Fibroblast of the aortic adventitia (primary cell): ENCODE measurements around the gene ELP1. TPM values are rescaled to one million over a fixed set of nuclear protein-coding genes. Genes with fewer than 3 reads are reported as not detected.

Source experiments
- DNase-seq: peaks from one replicate; pipeline ENCODE4 v3.0.0-alpha.2; 2010; ENCODE audit warnings: low read depth
- H3K4me3 ChIP-seq: 2 replicates; pipeline ENCODE4 v1.5.1; 2011; ENCODE audit warnings: low read depth, mild to moderate bottlenecking, control low read depth, low read length, moderate library complexity
- total RNA-seq: library from RNA; depleted of rRNA; stranded (reverse); fragments of >200 nt; gene quantifications from 2 replicates; pipeline ENCODE4 v1.2.3, GENCODE V29; 2012; ENCODE audit warnings: low replicate concordance
- TF ChIP-seq, protein P1 (sequence below): IDR thresholded peaks from 2 replicates; pipeline ENCODE4 v1.5.1; 2011; ENCODE audit warnings: mild to moderate bottlenecking, low read length, control low read depth, inconsistent platforms; ENCODE audit not compliant: insufficient read depth

Gene ELP1
- total RNA-seq, 1 donor = 32.3 TPM

DNA sequence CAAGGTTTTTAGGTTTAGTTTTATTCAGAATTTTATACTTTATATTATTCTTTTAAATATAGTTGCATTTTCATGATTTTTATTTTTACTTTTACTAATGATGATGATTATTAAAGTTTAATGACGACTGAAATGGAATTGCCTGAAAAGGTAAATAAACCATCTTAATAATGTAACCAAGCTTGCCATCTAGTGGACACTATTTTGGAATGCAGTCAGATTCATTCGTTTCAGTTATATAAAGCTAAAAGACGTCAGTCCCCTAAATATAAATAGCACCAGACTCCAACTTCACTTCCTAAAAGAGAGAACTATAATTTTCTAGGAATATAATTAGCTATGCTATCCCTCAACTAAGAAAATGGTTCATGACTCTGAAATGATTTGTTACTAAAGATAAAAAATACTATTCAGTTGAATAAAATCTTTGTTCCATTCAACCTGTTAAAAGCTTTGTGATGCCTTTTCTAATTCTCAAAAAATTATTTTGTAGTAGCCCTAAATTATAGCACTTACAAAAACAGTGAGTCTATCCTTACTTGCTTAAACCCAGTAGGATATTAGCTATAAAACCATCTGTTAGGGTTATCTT is 20.2 kb upstream of the ELP1 start:
- H3K4me3 ChIP-seq = no peak overlapping the region
- TF ChIP-seq, protein P1, sequence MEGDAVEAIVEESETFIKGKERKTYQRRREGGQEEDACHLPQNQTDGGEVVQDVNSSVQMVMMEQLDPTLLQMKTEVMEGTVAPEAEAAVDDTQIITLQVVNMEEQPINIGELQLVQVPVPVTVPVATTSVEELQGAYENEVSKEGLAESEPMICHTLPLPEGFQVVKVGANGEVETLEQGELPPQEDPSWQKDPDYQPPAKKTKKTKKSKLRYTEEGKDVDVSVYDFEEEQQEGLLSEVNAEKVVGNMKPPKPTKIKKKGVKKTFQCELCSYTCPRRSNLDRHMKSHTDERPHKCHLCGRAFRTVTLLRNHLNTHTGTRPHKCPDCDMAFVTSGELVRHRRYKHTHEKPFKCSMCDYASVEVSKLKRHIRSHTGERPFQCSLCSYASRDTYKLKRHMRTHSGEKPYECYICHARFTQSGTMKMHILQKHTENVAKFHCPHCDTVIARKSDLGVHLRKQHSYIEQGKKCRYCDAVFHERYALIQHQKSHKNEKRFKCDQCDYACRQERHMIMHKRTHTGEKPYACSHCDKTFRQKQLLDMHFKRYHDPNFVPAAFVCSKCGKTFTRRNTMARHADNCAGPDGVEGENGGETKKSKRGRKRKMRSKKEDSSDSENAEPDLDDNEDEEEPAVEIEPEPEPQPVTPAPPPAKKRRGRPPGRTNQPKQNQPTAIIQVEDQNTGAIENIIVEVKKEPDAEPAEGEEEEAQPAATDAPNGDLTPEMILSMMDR = peak; percentile 68
- peak; percentile 82 for DNase-seq

GRCh38 chr9:108951578-108951977 is 17.7 kb upstream of the ELP1 start:
- TF ChIP-seq, protein P1 = no peak
- no peak overlapping the region for H3K4me3 ChIP-seq
- DNase-seq = no peak

- no peak overlapping the region for H3K4me3 ChIP-seq
- no peak for DNase-seq
- TF ChIP-seq, protein P1 = no peak
Observed at GRCh38 chr9:108950168-108950567, 16.2 kb upstream of the ELP1 start.

GRCh38 chr9:108939975-108940374 is 6.1 kb upstream of the ELP1 start:
- no peak overlapping the region for H3K4me3 ChIP-seq
- DNase-seq = no peak
- TF ChIP-seq, protein P1 = no peak

DNA sequence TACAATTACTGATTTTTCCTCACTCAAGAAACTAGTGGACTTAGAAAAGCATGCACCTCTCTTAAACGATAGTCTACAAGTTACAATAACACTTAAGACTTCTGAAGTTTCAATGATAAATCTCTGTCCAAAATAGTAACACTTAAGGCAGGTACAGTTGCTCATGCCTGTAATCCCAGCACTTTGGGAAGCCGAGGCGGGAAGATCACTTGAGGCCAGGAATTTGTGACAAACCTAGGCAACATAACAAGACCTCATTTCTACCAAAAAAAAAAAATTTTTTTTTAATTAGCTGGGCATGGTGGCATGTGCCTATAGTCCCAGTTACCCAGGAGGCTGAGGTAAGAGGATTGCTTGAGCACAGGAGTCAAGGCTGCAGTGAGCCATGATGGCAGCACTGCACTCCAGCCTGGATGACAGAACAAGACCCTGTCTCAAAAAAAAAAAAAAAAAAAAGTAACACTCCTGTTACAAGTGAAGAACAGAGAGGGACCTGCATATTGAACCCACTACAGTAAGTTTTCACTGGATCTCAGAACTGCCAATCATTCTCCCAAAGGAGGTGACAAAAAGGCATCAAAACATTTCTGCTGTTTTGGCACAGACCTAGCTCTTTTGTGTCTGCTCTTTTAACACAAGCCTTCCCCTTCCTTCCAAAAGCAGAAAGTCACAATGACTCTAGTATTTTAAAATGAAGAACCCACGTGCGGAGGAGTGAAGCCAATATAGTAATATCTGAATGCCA is 3.8 kb upstream of the ELP1 start:
- TF ChIP-seq, protein P1 = no peak
- DNase-seq = no peak
- no peak overlapping the region for H3K4me3 ChIP-seq

GRCh38 chr9:108934323-108934893 is 484 bp upstream of the ELP1 start, which contains the start of gene ABITRAM:
ABITRAM (plus strand) TSS chr9:108934400; CDS start chr9:108934487, 87 bp downstream.
- peak; percentile 78 for DNase-seq
- TF ChIP-seq, protein P1 = no peak
- H3K4me3 ChIP-seq = peak within 1 kb of the TSS; percentile 96
